Thymus (tissue), 11 donors: ENCODE measurements around the gene KIAA1755. TPM values are rescaled to one million over a fixed set of nuclear protein-coding genes. Genes with fewer than 3 reads are reported as not detected.

Experiments used
- DNase-seq, 9 donors: peaks; one replicate each; pipeline ENCODE4 v3.0.0-alpha.2; 2013; ENCODE audit warnings: low spot score in 9 of 9, low read depth in 6 of 9, missing footprints in 1 of 9
- H3K27ac ChIP-seq, 2 donors: one replicate each; pipeline ENCODE4 v1.5.1; 2013; ENCODE audit warnings: control low read depth in 1 of 2, low read depth in 1 of 2, low read length in 1 of 2, mild to moderate bottlenecking in 1 of 2, moderate library complexity in 1 of 2
- H3K27me3 ChIP-seq, 2 donors: one replicate each; pipeline ENCODE4 v1.5.1; 2013; ENCODE audit warnings: low read length in 1 of 2; ENCODE audit not compliant: control insufficient read depth in 2 of 2, insufficient read depth in 1 of 2
- H3K36me3 ChIP-seq, 2 donors: one replicate each; pipeline ENCODE4 v1.5.1; 2013; ENCODE audit warnings: low read length in 1 of 2, mild to moderate bottlenecking in 1 of 2, moderate library complexity in 1 of 2; ENCODE audit not compliant: control insufficient read depth in 2 of 2, insufficient read depth in 2 of 2
- H3K4me1 ChIP-seq, 2 donors: one replicate each; pipeline ENCODE4 v1.5.1; 2013; ENCODE audit warnings: low read length in 2 of 2; ENCODE audit not compliant: control insufficient read depth in 2 of 2, insufficient read depth in 2 of 2
- H3K4me3 ChIP-seq, 2 donors: one replicate each; pipeline ENCODE4 v1.5.1; 2013; ENCODE audit warnings: low read length in 2 of 2, control low read depth in 1 of 2, mild to moderate bottlenecking in 1 of 2
- H3K9me3 ChIP-seq, 2 donors: one replicate each; pipeline ENCODE4 v1.5.1; 2013; ENCODE audit warnings: low read length in 1 of 2, mild to moderate bottlenecking in 1 of 2; ENCODE audit not compliant: control insufficient read depth in 2 of 2, insufficient read depth in 1 of 2
- WGBS: extraction: QIAGEN DNeasy Blood & Tissue Kit; methylation state at CpG from one replicate; pipeline ENCODE4 v1.1.7; 2013; 5-methylcytosine and 5-hydroxymethylcytosine counted together
- polyA plus RNA-seq: library from polyadenylated mRNA; stranded (reverse); fragments of 200-250 nt; gene quantifications from one replicate; pipeline ENCODE4 v1.2.3, GENCODE V29; 2013
- total RNA-seq: library from RNA; stranded (reverse); fragments of 120-200 nt; gene quantifications from one replicate; pipeline ENCODE4 v1.2.4, GENCODE V29; 2013
- donor health status: healthy.

The KIAA1755 gene
- total and polyA plus RNA-seq, 2 donors, result 0.66 to 5.5 TPM

DNA sequence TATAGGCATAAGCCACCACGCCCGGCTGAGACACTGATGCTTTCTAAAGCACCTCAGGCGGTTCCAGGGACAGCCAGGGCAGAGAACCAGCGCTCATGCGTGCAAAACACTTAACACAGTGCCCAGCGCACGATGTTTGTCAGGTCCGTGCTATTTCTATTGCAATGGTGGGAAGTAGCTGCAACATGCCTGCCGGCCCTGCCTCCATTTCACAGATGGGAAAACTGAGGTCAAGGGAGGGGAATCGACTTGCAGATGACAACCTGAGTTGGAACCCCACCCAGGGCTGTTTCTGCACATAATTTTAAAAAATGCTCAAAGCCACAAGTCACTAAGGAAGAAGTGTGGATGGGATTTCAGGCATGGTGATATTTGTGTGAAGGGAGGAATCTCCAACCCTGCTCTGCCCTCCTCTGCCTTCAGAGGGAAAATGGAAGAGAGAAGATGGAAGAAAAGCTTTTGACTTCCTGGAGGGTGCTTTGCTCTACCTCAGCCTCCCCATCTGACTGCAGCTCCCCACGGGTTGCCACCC, 39.9 kb downstream of the KIAA1755 start:
- no peak overlapping the region for H3K4me3 ChIP-seq
- peaks cover 0 to 5% of the 10 kb centered on the region in 2 donors for H3K4me1 ChIP-seq
- WGBS, result 68% methylated on average over 11 of the region's 11 CpGs
- DNase-seq, result no peak
- H3K27me3 ChIP-seq, result no peaks in the 10 kb centered on the region
- no peaks in the 10 kb centered on the region for H3K9me3 ChIP-seq
- H3K27ac ChIP-seq, result no peak overlapping the region
- no peaks in the 10 kb centered on the region for H3K36me3 ChIP-seq

- Histone ChIP-seq H3K27me3 (no peaks in the 10 kb centered on the region), H3K4me1 (peaks cover 0 to 5% of the 10 kb centered on the region in 2 donors), H3K27ac (no peak overlapping the region), H3K36me3 (no peaks in the 10 kb centered on the region), H3K9me3 (no peaks in the 10 kb centered on the region), H3K4me3 (no peak overlapping the region)
- DNase-seq, result no peak
- 90% methylated on average over 19 of the region's 19 CpGs for WGBS
Measured at GRCh38 chr20:38219006-38219950, 41.3 kb downstream of the KIAA1755 start.

GRCh38 chr20:38218566-38218885, 42.0 kb downstream of the KIAA1755 start:
- H3K4me1 ChIP-seq, result peaks cover 0 to 5% of the 10 kb centered on the region in 2 donors
- no peaks in the 10 kb centered on the region for H3K9me3 ChIP-seq
- no peaks in the 10 kb centered on the region for H3K27me3 ChIP-seq
- DNase-seq, result no peak
- no peak overlapping the region for H3K4me3 ChIP-seq
- no peaks in the 10 kb centered on the region for H3K36me3 ChIP-seq
- H3K27ac ChIP-seq, result no peak overlapping the region
- WGBS, result 92% methylated on average over 7 of the region's 7 CpGs

- H3K4me1 ChIP-seq, result peaks cover 0 to 5% of the 10 kb centered on the region in 2 donors
- no peaks in the 10 kb centered on the region for H3K27me3 ChIP-seq
- no peak overlapping the region for H3K4me3 ChIP-seq
- H3K27ac ChIP-seq, result no peak overlapping the region
- WGBS, result 81% methylated on average over 15 of the region's 15 CpGs
- H3K36me3 ChIP-seq, result no peaks in the 10 kb centered on the region
- DNase-seq, result no peak
- no peaks in the 10 kb centered on the region for H3K9me3 ChIP-seq
Measured at GRCh38 chr20:38217791-38218565, 42.6 kb downstream of the KIAA1755 start.

DNA sequence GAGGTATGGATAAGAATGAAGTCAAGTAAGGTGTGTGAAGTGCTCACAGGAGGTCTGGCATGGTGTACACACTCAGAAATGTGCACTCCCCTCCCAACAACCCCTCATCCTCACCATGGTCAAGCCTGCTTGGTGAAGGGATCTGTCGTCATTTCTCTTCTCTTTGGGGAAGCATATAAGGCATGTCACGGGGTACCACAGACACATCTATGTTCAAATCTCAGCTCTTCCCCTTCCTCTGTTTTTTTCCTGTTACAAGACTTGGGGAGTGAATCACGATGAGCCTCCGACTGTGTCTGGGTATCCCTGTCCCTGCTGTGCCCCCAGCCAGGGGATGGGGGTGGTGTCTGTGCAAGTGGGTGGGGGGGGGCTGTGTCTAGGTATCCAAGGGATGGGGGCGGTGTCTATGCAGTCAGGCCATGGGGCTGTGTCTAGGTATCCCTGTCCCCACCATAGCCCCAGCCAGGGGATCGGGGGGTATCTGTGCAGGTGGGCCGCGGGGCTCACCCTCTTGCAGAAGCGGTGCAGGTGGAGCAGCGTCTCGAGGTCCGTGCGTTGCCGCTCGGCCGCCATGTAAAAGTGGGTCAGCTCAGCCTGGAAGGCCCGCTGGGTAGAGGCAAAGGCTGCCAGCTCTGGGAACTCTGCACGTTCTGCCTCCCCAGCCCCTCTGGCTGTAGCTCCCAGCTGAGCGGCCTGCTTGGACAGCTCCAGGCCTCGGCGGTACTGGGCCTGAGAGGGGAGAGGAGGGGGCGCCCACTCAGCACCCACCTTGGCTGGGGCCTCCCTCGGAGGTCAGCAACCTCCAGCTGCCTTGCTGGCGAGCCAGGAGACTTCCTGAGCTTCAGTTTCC, 43.6 kb downstream of the KIAA1755 start:
- H3K4me3 ChIP-seq, result no peak overlapping the region
- no peaks in the 10 kb centered on the region for H3K27me3 ChIP-seq
- H3K27ac ChIP-seq, result no peak overlapping the region
- 93% methylated on average over 24 of the region's 24 CpGs for WGBS
- peaks cover 0 to 5% of the 10 kb centered on the region in 2 donors for H3K4me1 ChIP-seq
- no peaks in the 10 kb centered on the region for H3K36me3 ChIP-seq
- DNase-seq, result no peak
- H3K9me3 ChIP-seq, result no peaks in the 10 kb centered on the region

DNA sequence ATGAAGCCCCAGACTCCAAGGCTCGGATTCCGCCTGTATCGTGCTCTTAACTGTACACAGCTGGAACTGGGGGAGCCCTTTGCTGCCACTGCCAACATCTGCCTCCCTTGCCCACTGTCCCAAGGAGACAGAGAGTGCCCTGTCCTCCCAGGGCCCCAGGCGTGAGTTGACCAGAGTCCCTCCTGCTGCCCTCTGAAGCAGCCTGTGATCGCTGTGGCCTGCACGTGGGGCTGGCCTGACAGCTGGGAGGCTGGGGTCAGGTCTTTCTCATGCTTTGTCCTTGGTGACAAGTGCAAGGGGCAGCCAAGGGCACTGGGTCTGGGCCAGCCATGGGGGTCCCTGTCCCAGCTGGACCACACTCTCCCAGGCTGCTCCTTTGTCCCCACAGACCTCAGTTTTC, 44.3 kb downstream of the KIAA1755 start:
- no peak overlapping the region for H3K27ac ChIP-seq
- no peaks in the 10 kb centered on the region for H3K9me3 ChIP-seq
- H3K36me3 ChIP-seq, result no peaks in the 10 kb centered on the region
- DNase-seq, result no peak
- peaks cover 0 to 5% of the 10 kb centered on the region in 2 donors for H3K4me1 ChIP-seq
- H3K4me3 ChIP-seq, result no peak overlapping the region
- 94% methylated on average over 6 of the region's 6 CpGs for WGBS
- H3K27me3 ChIP-seq, result no peaks in the 10 kb centered on the region

DNA sequence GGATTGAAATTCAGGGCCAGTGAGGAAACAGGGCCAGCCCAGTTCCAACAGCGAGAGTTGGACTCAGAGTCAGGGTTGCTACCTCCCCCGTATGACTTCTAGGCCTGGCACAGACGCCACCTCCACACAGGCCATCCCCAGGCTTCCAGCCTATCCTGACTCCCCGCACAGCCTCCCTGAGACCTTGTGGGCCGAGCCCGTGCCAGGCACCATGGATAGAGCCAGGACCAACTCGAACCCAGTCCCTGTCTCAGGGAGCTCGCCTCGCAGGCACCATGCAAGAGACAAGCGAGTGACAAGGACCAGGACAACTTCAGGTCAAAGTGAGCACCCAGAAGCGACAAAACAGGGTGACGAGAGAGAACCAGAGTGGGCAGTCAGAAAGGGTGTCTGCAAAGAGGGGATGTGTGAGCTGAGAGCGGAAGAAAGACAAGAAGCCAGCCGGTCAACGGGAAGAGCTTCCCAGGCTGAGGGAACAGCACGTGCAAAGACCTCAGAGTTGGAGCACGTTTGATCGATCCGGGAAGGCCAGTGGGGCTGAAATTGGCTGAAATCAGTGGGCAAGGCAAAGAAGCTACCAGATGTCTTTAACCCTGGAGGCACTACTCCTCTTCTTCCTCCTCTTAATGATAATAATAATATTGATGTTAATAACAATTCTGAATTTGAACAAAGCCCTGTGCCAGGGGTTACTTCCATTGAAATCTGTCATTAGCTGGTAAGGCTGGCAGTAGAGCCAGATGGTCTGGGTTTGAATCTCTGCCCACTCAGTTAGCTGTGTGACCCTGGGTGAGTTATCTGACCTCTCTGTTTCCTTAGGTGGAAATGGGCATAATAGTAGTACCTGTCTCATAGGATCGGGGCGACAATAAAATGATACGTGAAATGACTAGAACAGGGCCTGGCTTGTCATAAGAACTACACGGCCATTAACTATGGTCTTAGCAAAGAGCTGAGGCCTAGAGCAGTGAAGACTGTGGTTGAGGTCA, 45.0 kb downstream of the KIAA1755 start:
- Histone ChIP-seq H3K36me3 (no peaks in the 10 kb centered on the region), H3K27ac (no peak overlapping the region), H3K9me3 (no peaks in the 10 kb centered on the region), H3K4me1 (peaks cover 0 to 2% of the 10 kb centered on the region in 2 donors), H3K27me3 (no peaks in the 10 kb centered on the region), H3K4me3 (no peak overlapping the region)
- DNase-seq, result no peak
- 86% methylated on average over 23 of the region's 23 CpGs for WGBS
